ENCODE results near the gene SMCO2. TPM values are rescaled to one million over a fixed set of nuclear protein-coding genes. Genes with fewer than 3 reads are reported as not detected.

SMCO2 gene
- total RNA-seq, 1 donor, result not detected

- H3K4me3 ChIP-seq (ENCODE audit: low read depth, low read length), result no peak overlapping the region
- TF ChIP-seq CTCF (IDR thresholded peaks at IDR 0.05; ENCODE audit: insufficient read depth, low read length), result no peak
- peak; percentile 52 for DNase-seq (ENCODE audit: low read depth)
These were observed 71.0 kb downstream of the SMCO2 start for GRCh38 chr12:27517546-27517945.

- DNase-seq (ENCODE audit: low read depth), result no peak
- no peak overlapping the region for H3K4me3 ChIP-seq (ENCODE audit: low read depth, low read length)
These were observed 71.6 kb downstream of the SMCO2 start for GRCh38 chr12:27517961-27518665.

GRCh38 chr12:27521066-27521465 is 74.5 kb downstream of the SMCO2 start:
- TF ChIP-seq CTCF (IDR thresholded peaks at IDR 0.05; ENCODE audit: insufficient read depth, low read length), result no peak
- H3K4me3 ChIP-seq (ENCODE audit: low read depth, low read length), result no peak overlapping the region
- DNase-seq (ENCODE audit: low read depth), result peak; percentile 95

More at GRCh38 chr12:27517961-27518665, 71.6 kb downstream of the SMCO2 start:
- no peak for TF ChIP-seq CTCF (IDR thresholded peaks at IDR 0.05; ENCODE audit: insufficient read depth, low read length)

- no peak overlapping the region for H3K4me3 ChIP-seq (ENCODE audit: low read depth, low read length)
- no peak for DNase-seq (ENCODE audit: low read depth)
- TF ChIP-seq CTCF (IDR thresholded peaks at IDR 0.05; ENCODE audit: insufficient read depth, low read length), result no peak
These were observed 75.4 kb downstream of the SMCO2 start for GRCh38 chr12:27521981-27522380.

GRCh38 chr12:27523305-27523641 is 76.7 kb downstream of the SMCO2 start:
- no peak for TF ChIP-seq CTCF (IDR thresholded peaks at IDR 0.05; ENCODE audit: insufficient read depth, low read length)
- peak overlapping the region; percentile 84 for H3K4me3 ChIP-seq (ENCODE audit: low read depth, low read length)
- DNase-seq (ENCODE audit: low read depth), result no peak

- peak within 1 kb of the TSS; percentile 84 for H3K4me3 ChIP-seq (ENCODE audit: low read depth, low read length)
- peak; percentile 98 for DNase-seq (ENCODE audit: low read depth)
- TF ChIP-seq CTCF (IDR thresholded peaks at IDR 0.05; ENCODE audit: insufficient read depth, low read length), result peak; percentile 49
These were observed 77.3 kb downstream of the SMCO2 start, which contains the start of gene PPFIBP1 for GRCh38 chr12:27523642-27524493. PPFIBP1 (plus strand) TSS chr12:27524206; CDS start chr12:27633397, 109,191 bp downstream.

Measured in fibroblast of the aortic adventitia (primary cell).